Raji (cell line): ENCODE data around the gene DEXI.

Experiments
- POLR2A ChIP-seq: IDR thresholded peaks from 2 replicates; pipeline ENCODE4 v1.6.1; 2011; ENCODE audit warnings: low read depth, low read length, control low read depth; ENCODE audit not compliant: insufficient read depth

The DEXI gene

DNA sequence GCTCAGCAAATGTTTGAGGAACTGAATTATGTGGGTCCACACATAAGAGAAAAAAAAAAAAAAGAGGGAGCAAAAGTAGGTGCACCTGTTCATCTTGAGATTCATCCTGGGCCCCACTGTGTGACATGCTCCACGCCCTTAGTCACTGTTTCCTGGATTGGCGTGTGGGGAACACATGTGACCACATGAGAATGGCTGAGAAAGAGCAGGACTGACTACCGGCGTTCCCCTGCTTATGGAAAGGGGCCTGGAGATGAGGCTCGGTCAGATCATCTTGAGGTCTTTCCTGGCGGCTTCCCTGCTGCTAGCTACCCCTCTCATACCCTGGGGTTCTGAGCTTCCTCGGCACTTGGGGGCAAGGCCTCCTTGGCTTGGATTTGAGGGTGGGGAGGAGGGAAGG lies 3.9 kb downstream of the DEXI start:
- TF ChIP-seq POLR2A = 0 out of 2 replicates have a peak, but pooled peaks have one; percentile 4

DNA sequence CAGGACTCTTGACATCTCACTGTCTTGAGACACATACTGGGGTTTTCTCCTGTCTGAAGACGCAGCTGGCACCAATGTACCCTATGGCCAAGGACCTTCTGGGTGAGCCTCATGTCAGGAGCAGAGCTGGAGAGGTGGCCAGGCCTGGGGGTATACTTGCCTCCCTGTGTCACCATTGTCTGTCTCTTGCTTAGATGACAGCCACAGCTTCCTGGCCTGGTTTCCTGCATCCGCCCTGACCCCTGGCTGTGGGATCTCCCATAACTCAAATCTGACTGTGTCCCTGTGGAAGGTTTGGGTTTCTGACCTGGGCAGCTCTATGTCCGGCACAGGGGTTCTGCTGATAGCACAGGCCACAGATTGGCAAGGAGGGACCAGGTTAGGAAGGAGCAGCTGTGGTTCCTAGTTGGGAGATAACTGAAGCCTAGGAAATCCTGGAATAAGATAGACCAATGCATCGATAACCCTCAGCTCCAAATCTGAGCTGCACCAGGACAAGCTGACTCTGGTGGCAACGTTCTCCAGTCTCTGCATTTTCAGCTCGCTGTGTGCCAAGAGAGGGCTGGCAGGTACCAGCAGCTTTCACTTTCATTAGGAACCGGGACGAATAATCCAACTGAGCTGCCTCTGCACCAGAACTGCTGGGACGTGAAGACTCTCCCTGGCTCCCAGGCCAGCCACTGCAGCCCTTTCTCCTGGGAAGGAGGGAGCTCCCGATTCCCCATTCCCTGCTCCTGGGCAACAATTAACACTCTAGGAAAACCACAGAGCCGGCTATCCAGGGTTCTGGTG lies 5.0 kb downstream of the DEXI start:
- TF ChIP-seq POLR2A = 0 out of 2 replicates have a peak, but pooled peaks have one; percentile 14

DNA sequence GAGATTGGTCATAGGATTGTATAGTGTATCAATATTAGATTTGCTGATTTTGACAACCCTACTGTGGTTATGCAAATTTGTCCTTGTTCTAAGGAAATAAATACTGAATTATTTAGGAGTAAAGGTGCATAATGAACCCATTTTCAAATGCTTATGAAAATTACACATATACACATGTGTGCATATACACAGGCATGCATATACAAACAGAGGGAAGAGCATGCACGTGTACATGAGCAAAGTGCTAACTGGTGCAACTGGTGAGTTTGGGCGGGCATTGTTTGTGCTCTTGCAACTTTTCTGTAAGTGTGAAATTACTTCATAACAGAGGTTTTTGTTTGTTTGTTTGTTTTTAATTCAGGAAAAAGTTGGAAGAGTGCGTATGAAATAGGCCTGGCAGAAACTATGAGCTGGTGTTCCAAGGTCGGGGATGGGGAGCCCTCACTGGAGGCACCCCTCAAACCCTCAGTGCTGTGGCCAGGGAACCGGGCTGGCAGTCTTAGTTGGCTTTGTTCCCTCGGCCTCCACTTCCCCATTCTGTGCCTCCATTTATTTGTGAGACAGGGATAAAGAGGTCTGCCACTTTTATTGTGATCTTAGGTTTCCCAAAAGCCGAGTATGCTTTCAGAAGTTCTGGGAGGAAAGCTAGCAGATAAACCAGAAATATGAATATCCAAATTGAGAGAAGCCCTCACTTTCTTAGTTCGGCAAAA lies 5.8 kb downstream of the DEXI start:
- TF ChIP-seq POLR2A = 0 out of 2 replicates have a peak, but pooled peaks have one; percentile 7

- TF ChIP-seq POLR2A = no peak
Observed at GRCh38 chr16:10935226-10935915, 6.9 kb downstream of the DEXI start.

- TF ChIP-seq POLR2A = no peak
Observed at GRCh38 chr16:10934325-10935107, 7.8 kb downstream of the DEXI start.

- no peak for TF ChIP-seq POLR2A
Observed at GRCh38 chr16:10933865-10934264, 8.4 kb downstream of the DEXI start.

GRCh38 chr16:10932959-10933710 lies 9.1 kb downstream of the DEXI start:
- peak; percentile 40; the same call in 1 of the 2 replicates for TF ChIP-seq POLR2A

GRCh38 chr16:10931977-10932632 lies 10.2 kb downstream of the DEXI start:
- no peak for TF ChIP-seq POLR2A

DNA sequence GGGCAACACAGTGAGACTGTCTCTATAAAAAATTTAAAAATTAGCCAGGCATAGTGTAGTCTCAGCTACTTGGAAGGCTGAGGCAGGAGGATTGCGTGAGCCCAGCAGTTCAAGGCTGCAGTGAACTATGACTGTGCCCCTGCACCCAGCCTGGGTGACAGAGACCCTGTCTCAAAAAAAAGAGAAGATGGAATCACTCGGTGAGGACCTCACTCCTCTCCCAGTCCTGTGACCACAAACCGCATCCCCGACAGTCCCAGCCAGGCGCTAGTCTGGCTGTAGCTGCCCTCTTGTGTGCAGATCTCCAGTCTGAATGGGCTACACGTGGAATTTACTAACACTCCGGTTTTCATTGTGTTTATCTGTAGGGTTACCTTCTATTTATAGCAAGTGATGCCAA lies 11.1 kb downstream of the DEXI start:
- no peak for TF ChIP-seq POLR2A

- no peak for TF ChIP-seq POLR2A
Observed at GRCh38 chr16:10930755-10931093, 11.5 kb downstream of the DEXI start.

GRCh38 chr16:10929853-10930754 lies 12.2 kb downstream of the DEXI start:
- no peak; the same call in 1 of the 2 replicates for TF ChIP-seq POLR2A

GRCh38 chr16:10927497-10928112 lies 14.7 kb downstream of the DEXI start:
- no peak for TF ChIP-seq POLR2A
